GM12878 (cell line): ENCODE results near the gene TXNDC9. TPM values are rescaled to one million over a fixed set of nuclear protein-coding genes. Genes with fewer than 3 reads are reported as not detected.

Experiments
- ATAC-seq: fragments of 200-7000 bp; cut with Tn5 transposase; 3 replicates; pipeline ENCODE4 v1.9.1; 2020; ENCODE audit warnings: mild to moderate bottlenecking, moderate library complexity
- BruUV-seq: library from RNA; stranded (reverse); fragments of 400-500 nt; replicated peaks from 2 replicates; lab custom pipeline; 2021; lab: Mats Ljungman, UMichigan
- CTCF ChIA-PET: fragments of 300-600 bp; sonication (Branson Sonifier 250); formaldehyde crosslinking; extraction: SDS; loops from one replicate; lab custom pipeline; 2021; ENCODE audit warnings: inconsistent platforms; lab: Yijun Ruan, JAX
- POLR2A ChIA-PET: fragments of 350-600 bp; formaldehyde crosslinking; extraction: SDS; loops from one replicate; lab custom pipeline; 2021; ENCODE audit warnings: inconsistent platforms; lab: Charles Lee
- RAD21 ChIA-PET: fragments of 300-600 bp; sonication (Branson Sonifier 250); formaldehyde crosslinking; loops from one replicate; lab custom pipeline; 2023; ENCODE audit warnings: antibody characterized with exemption; ENCODE audit not compliant: unreplicated experiment; lab: Charles Lee
- SMC1A ChIA-PET: fragments of 300-600 bp; sonication (Branson Sonifier 250); formaldehyde crosslinking; loops from one replicate; lab custom pipeline; 2023; ENCODE audit not compliant: unreplicated experiment, uncharacterized antibody; lab: Charles Lee
- DNase-seq: peaks from one replicate; pipeline ENCODE4 v3.0.0-alpha.2; 2011; ENCODE audit warnings: low read depth, low spot score
- FAIRE-seq: peaks from 3 replicates; lab custom pipeline; 2011; peaks lifted over from hg19 to GRCh38; lab: Jason Lieb, UNC
- H2AFZ ChIP-seq: 2 replicates; pipeline ENCODE4 v1.6.0; 2011; ENCODE audit warnings: low read depth, low read length, control low read depth; ENCODE audit not compliant: control insufficient read depth
- H3K27ac ChIP-seq: 2 replicates; pipeline ENCODE4 v1.5.1; 2011; ENCODE audit warnings: control low read depth; ENCODE audit not compliant: control insufficient read depth, insufficient read depth
- H3K27me3 ChIP-seq, 2 experiments: replicated peaks in 1 of 2; 2 replicates each; pipeline versions ENCODE4 v1.6.0 to v1.6.1; 2011; ENCODE audit warnings: low read length in 1 of 2; ENCODE audit not compliant: control insufficient read depth in 2 of 2, insufficient read depth in 2 of 2
- H3K36me3 ChIP-seq, 2 experiments: 2 replicates each; pipeline ENCODE4 v1.5.1; 2011; ENCODE audit warnings: low read length in 1 of 2; ENCODE audit not compliant: control insufficient read depth in 2 of 2, insufficient read depth in 2 of 2
- H3K4me1 ChIP-seq: 2 replicates; pipeline ENCODE4 v1.6.1; 2011; ENCODE audit warnings: mild to moderate bottlenecking, low read length, moderate library complexity, mixed read lengths; ENCODE audit not compliant: control insufficient read depth, insufficient read depth
- H3K4me2 ChIP-seq: 2 replicates; pipeline ENCODE4 v1.6.0; 2011; ENCODE audit warnings: control low read depth; ENCODE audit not compliant: control insufficient read depth, insufficient read depth
- H3K4me3 ChIP-seq: fragments of 200-600 bp; sonication (generic); 2 replicates; pipeline ENCODE4 v1.5.1; 2016
- H3K79me2 ChIP-seq: 2 replicates; pipeline ENCODE4 v1.6.0; 2011; ENCODE audit warnings: low read length; ENCODE audit not compliant: control insufficient read depth, insufficient read depth
- H3K9ac ChIP-seq: 2 replicates; pipeline ENCODE4 v1.8.0; 2011; ENCODE audit warnings: low read length, control low read depth, mixed read lengths; ENCODE audit not compliant: control insufficient read depth, insufficient read depth
- H3K9me3 ChIP-seq: replicated peaks from 3 replicates; pipeline ENCODE4 v1.5.1; 2011; ENCODE audit warnings: mild to moderate bottlenecking, low read length; ENCODE audit not compliant: control insufficient read depth, insufficient read depth
- H4K20me1 ChIP-seq: 2 replicates; pipeline ENCODE4 v1.6.0; 2011; ENCODE audit not compliant: control insufficient read depth, insufficient read depth
- ASH2L ChIP-seq: fragments of 300-600, 200-600 bp; sonication (generic); IDR thresholded peaks from 2 replicates; pipeline ENCODE4 v1.6.1; 2017; ENCODE audit warnings: low read depth, mild to moderate bottlenecking, borderline replicate concordance
- ESRRA ChIP-seq: IDR thresholded peaks from 2 replicates; pipeline ENCODE4 v1.6.1; 2012; ENCODE audit warnings: mild to moderate bottlenecking, low read length, improper control_type of control experiment
- FOS ChIP-seq: IDR thresholded peaks from 3 replicates; pipeline ENCODE4 v1.6.1; 2011; ENCODE audit warnings: borderline replicate concordance; ENCODE audit not compliant: insufficient read length; ENCODE audit errors: extremely low read depth
- HDAC2 ChIP-seq: fragments of 200-600 bp; sonication (generic); IDR thresholded peaks from 2 replicates; pipeline ENCODE4 v1.6.1; 2017
- IKZF1 ChIP-seq: fragments of 450-650 bp; conservative IDR thresholded peaks from 2 replicates; pipeline ENCODE4 v1.6.1; 2017; ENCODE audit warnings: antibody characterized with exemption, mild to moderate bottlenecking
- NFYB ChIP-seq: IDR thresholded peaks from 2 replicates; pipeline ENCODE4 v1.6.1; 2011; ENCODE audit warnings: low read depth, mild to moderate bottlenecking, low read length, improper control_type of control experiment, moderate library complexity; ENCODE audit not compliant: insufficient read depth
- POLR2AphosphoS5 ChIP-seq: IDR thresholded peaks from 2 replicates; pipeline ENCODE4 v1.6.1; 2011; ENCODE audit warnings: mild to moderate bottlenecking, low read length, inconsistent platforms
- RFX5 ChIP-seq: IDR thresholded peaks from 2 replicates; pipeline ENCODE4 v1.6.1; 2011; ENCODE audit warnings: low read depth, low read length, improper control_type of control experiment
- SP1 ChIP-seq: IDR thresholded peaks from one replicate; pipeline ENCODE4 v1.6.1; 2011; ENCODE audit warnings: low read depth, low read length
- SRF ChIP-seq, 2 experiments: IDR thresholded peaks; 2 replicates each; pipeline ENCODE4 v1.6.1; 2011; ENCODE audit warnings: low read depth in 2 of 2, low read length in 2 of 2, mild to moderate bottlenecking in 1 of 2, moderate library complexity in 1 of 2
- TCF12 ChIP-seq: IDR thresholded peaks from 2 replicates; pipeline ENCODE4 v1.6.1; 2011; ENCODE audit warnings: low read depth, mild to moderate bottlenecking, low read length
- WGBS: methylation state at CpG from one replicate; pipeline ENCODE4 v1.1.6; 2016; ENCODE audit warnings: low lambda C conversion rate; ENCODE audit not compliant: insufficient replicate concordance, insufficient coverage; ENCODE audit errors: missing lambda C conversion rate; 5-methylcytosine and 5-hydroxymethylcytosine counted together
- in situ Hi-C: fragments of 300-500 bp; cut with MboI; formaldehyde crosslinking; loops from 9 replicates; pipeline ENCODE4 v1.14.3; 2018; ENCODE audit warnings: mixed read lengths
- intact Hi-C: fragments of 100-400 bp; cut with micrococcal nuclease; formaldehyde crosslinking; loops from one replicate; pipeline ENCODE4 v1.14.2; 2022; ENCODE audit not compliant: unreplicated experiment
- polyA plus RNA-seq, 11 experiments: library from polyadenylated mRNA; depleted of rRNA in 4 of 11; unstranded in 6 of 11; stranded (reverse) in 5 of 11; fragments of >200 nt; fragmentation: Nextera tagmentation in 4 of 11; fragmentation: Illumina TruSeq in 1 of 11; extraction: Ambion mirVana in 4 of 11; extraction: Trizol in 1 of 11; gene quantifications; 1 replicate in 1 of 11; 2 replicates in 10 of 11; pipeline versions ENCODE4 v1.2.1 to v1.2.3, GENCODE V29; 2011 to 2016; ENCODE audit warnings: inconsistent platforms in 2 of 11, missing spikeins in 2 of 11, low read depth in 1 of 11
- total RNA-seq, 4 experiments: library from RNA; depleted of rRNA in 3 of 4; stranded (reverse); fragments of >200 nt in 3 of 4; fragmentation: Illumina TruSeq in 1 of 4; extraction: Trizol in 1 of 4; gene quantifications; 2 replicates each; pipeline versions ENCODE4 v1.2.1 to v1.2.3, GENCODE V29; 2013 to 2021
- TF ChIP-seq, protein P1 (sequence below): fragments of 450-650 bp; IDR thresholded peaks from 2 replicates; pipeline ENCODE4 v1.6.1; 2016; ENCODE audit warnings: mild to moderate bottlenecking
- TF ChIP-seq, protein P2 (sequence below): fragments of 450-650 bp; IDR thresholded peaks from 2 replicates; pipeline ENCODE4 v1.6.1; 2017; ENCODE audit warnings: mild to moderate bottlenecking, low read depth, inconsistent platforms; ENCODE audit not compliant: poor library complexity, severe bottlenecking
- TF ChIP-seq, protein P3 (sequence below), 3 experiments: IDR thresholded peaks in 2 of 3; conservative IDR thresholded peaks in 1 of 3; 2 replicates each; pipeline ENCODE4 v1.5.1; 2011; ENCODE audit warnings: low read depth in 3 of 3, low read length in 3 of 3, mild to moderate bottlenecking in 3 of 3, control low read depth in 2 of 3, moderate library complexity in 2 of 3, inconsistent platforms in 1 of 3, mixed read lengths in 1 of 3; ENCODE audit not compliant: control insufficient read depth in 2 of 3, insufficient read depth in 1 of 3; ENCODE audit errors: extremely low read depth in 1 of 3
- TF ChIP-seq, protein P4 (sequence below): fragments of 450-650 bp; IDR thresholded peaks from 2 replicates; pipeline ENCODE4 v1.6.1; 2017; ENCODE audit warnings: mild to moderate bottlenecking
- TF ChIP-seq, protein P5 (sequence below): IDR thresholded peaks from 2 replicates; pipeline ENCODE4 v1.6.1; 2011; ENCODE audit warnings: low read depth, low read length, improper control_type of control experiment, borderline replicate concordance

Gene TXNDC9
- total and polyA plus RNA-seq, 10 of the 15 experiments (the other 5 are each of a cell fraction or from before 2014, with no cell fraction given) = 27.0 to 170 (median 50.9) TPM

DNA sequence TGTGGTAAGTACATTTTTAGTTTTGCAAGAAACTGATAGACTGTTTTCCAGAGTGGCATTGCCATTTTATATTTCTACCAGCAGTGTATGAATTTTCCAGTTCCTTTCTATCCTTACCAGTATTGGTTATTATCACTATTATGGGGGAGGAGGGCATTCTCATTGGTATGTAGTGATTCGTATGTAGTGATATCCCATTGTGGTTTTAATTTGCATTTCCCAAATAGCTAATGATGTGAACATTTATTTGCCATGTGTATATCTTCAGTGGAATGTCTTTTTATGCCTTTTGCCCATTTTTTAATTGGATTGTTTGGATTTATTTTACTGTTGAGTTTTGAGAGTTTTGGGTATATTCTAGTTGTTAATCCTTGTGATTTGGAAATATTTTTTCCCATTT lies 17.9 kb upstream of the TXNDC9 start:
- no peak overlapping the region for H3K4me3 ChIP-seq
- no peaks in the 10 kb centered on the region for H4K20me1 ChIP-seq
- DNase-seq (no peak), ATAC-seq (no peak), FAIRE-seq (no peak)
- H3K27ac ChIP-seq = no peak overlapping the region
- H3K9ac ChIP-seq = no peak overlapping the region
- H3K36me3 ChIP-seq = no peaks in the 10 kb centered on the region; a peak in 1 of 4 replicates
- no TSS peak for BruUV-seq
- in situ Hi-C loops = no loop called here
- ChIA-PET POLR2A (interaction anchor here (0.6 to 0.8 kb wide), 2 partner anchors 11 to 25 kb away, joined by 3 read pairs; no protein-coding TSS in a partner anchor), RAD21 (no interaction called here), CTCF (interaction anchor here (0.8 to 1.3 kb wide), 2 partner anchors 12 to 50 kb away, joined by 3 read pairs; no protein-coding TSS in a partner anchor), SMC1A (interaction anchor here (0.8 to 1.3 kb wide), 3 partner anchors 12 to 23 kb away, joined by 3 to 5 read pairs (median 4); no protein-coding TSS in a partner anchor)
- WGBS = 82% methylated on average over 1 of the region's 1 CpG
- intact Hi-C loops = no loop called here
- peaks cover 86% of the 10 kb centered on the region for H3K79me2 ChIP-seq
- H3K27me3 ChIP-seq = no peaks in the 10 kb centered on the region
- no peak overlapping the region for H3K4me2 ChIP-seq
- H3K9me3 ChIP-seq = no peaks in the 10 kb centered on the region
- H2AFZ ChIP-seq = no peak overlapping the region
- peaks cover 8% of the 10 kb centered on the region for H3K4me1 ChIP-seq
- TF ChIP-seq, protein P1, sequence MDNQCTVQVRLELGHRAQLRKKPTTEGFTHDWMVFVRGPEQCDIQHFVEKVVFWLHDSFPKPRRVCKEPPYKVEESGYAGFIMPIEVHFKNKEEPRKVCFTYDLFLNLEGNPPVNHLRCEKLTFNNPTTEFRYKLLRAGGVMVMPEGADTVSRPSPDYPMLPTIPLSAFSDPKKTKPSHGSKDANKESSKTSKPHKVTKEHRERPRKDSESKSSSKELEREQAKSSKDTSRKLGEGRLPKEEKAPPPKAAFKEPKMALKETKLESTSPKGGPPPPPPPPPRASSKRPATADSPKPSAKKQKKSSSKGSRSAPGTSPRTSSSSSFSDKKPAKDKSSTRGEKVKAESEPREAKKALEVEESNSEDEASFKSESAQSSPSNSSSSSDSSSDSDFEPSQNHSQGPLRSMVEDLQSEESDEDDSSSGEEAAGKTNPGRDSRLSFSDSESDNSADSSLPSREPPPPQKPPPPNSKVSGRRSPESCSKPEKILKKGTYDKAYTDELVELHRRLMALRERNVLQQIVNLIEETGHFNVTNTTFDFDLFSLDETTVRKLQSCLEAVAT = no peak
- TF ChIP-seq HDAC2 (no peak), ASH2L (no peak), IKZF1 (no peak), POLR2AphosphoS5 (no peak), FOS (no peak), NFYB (no peak), TCF12 (no peak), RFX5 (no peak), ESRRA (no peak), SRF (IDR thresholded peaks at IDR 0.05; ENCODE audit: low read depth in 2 of 2, low read length in 2 of 2) (no peak), SP1 (no peak)
- TF ChIP-seq, protein P2, sequence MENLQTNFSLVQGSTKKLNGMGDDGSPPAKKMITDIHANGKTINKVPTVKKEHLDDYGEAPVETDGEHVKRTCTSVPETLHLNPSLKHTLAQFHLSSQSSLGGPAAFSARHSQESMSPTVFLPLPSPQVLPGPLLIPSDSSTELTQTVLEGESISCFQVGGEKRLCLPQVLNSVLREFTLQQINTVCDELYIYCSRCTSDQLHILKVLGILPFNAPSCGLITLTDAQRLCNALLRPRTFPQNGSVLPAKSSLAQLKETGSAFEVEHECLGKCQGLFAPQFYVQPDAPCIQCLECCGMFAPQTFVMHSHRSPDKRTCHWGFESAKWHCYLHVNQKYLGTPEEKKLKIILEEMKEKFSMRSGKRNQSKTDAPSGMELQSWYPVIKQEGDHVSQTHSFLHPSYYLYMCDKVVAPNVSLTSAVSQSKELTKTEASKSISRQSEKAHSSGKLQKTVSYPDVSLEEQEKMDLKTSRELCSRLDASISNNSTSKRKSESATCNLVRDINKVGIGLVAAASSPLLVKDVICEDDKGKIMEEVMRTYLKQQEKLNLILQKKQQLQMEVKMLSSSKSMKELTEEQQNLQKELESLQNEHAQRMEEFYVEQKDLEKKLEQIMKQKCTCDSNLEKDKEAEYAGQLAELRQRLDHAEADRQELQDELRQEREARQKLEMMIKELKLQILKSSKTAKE = no peak
- TF ChIP-seq, protein P3, sequence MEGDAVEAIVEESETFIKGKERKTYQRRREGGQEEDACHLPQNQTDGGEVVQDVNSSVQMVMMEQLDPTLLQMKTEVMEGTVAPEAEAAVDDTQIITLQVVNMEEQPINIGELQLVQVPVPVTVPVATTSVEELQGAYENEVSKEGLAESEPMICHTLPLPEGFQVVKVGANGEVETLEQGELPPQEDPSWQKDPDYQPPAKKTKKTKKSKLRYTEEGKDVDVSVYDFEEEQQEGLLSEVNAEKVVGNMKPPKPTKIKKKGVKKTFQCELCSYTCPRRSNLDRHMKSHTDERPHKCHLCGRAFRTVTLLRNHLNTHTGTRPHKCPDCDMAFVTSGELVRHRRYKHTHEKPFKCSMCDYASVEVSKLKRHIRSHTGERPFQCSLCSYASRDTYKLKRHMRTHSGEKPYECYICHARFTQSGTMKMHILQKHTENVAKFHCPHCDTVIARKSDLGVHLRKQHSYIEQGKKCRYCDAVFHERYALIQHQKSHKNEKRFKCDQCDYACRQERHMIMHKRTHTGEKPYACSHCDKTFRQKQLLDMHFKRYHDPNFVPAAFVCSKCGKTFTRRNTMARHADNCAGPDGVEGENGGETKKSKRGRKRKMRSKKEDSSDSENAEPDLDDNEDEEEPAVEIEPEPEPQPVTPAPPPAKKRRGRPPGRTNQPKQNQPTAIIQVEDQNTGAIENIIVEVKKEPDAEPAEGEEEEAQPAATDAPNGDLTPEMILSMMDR (IDR thresholded peaks at IDR 0.05 in 2 of 3, conservative IDR thresholded peaks at IDR 0.05 in 1 of 3; ENCODE audit: control insufficient read depth in 2 of 3, extremely low read depth in 1 of 3, insufficient read depth in 1 of 3, low read depth in 3 of 3, low read length in 3 of 3) = no peak
- TF ChIP-seq, protein P4, sequence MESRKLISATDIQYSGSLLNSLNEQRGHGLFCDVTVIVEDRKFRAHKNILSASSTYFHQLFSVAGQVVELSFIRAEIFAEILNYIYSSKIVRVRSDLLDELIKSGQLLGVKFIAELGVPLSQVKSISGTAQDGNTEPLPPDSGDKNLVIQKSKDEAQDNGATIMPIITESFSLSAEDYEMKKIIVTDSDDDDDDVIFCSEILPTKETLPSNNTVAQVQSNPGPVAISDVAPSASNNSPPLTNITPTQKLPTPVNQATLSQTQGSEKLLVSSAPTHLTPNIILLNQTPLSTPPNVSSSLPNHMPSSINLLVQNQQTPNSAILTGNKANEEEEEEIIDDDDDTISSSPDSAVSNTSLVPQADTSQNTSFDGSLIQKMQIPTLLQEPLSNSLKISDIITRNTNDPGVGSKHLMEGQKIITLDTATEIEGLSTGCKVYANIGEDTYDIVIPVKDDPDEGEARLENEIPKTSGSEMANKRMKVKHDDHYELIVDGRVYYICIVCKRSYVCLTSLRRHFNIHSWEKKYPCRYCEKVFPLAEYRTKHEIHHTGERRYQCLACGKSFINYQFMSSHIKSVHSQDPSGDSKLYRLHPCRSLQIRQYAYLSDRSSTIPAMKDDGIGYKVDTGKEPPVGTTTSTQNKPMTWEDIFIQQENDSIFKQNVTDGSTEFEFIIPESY = no peak
- TF ChIP-seq, protein P5, sequence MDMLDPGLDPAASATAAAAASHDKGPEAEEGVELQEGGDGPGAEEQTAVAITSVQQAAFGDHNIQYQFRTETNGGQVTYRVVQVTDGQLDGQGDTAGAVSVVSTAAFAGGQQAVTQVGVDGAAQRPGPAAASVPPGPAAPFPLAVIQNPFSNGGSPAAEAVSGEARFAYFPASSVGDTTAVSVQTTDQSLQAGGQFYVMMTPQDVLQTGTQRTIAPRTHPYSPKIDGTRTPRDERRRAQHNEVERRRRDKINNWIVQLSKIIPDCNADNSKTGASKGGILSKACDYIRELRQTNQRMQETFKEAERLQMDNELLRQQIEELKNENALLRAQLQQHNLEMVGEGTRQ = no peak
